Measurements from ENCODE around the gene C3orf52.

DNA sequence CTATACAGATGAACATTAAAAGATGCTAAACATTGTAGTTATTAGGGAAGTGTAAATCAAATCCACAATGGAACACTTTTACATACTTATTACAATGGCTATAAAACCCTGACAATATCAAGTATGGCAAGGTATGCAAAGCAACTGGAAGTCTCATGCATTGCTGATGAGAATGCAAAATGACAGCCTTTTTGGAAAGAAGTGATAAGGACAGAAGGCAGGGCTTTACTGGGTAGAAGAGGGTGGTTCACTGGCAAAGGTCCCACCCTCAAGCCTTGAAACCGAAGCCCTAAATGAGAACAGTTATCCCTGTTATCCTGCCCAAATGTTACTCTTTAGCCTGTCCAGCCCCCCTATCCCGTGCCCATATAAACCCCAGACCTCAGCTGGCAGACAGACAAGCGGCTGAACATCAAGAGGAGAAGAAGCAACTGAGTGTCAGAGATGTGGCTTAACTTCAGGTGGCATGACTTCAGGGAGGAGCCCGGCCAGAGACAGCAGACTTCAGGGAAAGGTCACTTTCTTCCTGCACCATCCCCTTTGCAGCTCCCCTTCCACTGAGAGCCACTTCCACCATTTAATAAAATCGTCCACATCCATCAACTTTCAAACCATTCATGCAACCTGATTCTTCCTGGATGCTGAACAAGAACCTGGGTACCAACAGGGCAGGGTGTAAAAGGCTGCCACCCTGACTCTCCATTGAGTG lies 47.6 kb downstream of the C3orf52 start:
- TF ChIP-seq, protein P1, sequence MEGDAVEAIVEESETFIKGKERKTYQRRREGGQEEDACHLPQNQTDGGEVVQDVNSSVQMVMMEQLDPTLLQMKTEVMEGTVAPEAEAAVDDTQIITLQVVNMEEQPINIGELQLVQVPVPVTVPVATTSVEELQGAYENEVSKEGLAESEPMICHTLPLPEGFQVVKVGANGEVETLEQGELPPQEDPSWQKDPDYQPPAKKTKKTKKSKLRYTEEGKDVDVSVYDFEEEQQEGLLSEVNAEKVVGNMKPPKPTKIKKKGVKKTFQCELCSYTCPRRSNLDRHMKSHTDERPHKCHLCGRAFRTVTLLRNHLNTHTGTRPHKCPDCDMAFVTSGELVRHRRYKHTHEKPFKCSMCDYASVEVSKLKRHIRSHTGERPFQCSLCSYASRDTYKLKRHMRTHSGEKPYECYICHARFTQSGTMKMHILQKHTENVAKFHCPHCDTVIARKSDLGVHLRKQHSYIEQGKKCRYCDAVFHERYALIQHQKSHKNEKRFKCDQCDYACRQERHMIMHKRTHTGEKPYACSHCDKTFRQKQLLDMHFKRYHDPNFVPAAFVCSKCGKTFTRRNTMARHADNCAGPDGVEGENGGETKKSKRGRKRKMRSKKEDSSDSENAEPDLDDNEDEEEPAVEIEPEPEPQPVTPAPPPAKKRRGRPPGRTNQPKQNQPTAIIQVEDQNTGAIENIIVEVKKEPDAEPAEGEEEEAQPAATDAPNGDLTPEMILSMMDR (IDR thresholded peaks at IDR 0.05): no peak
- no peak for TF ChIP-seq POLR2AphosphoS5 (IDR thresholded peaks at IDR 0.05)
- no peak for TF ChIP-seq POLR2A (IDR thresholded peaks at IDR 0.05)
